Hepatocyte (in vitro differentiated cells): ENCODE measurements around the gene KRT7.

Experiments used
- CTCF ChIP-seq: fragments of 200-600 bp; sonication (generic); IDR thresholded peaks from 2 replicates; pipeline ENCODE4 v1.5.1; 2016; ENCODE audit warnings: antibody characterized with exemption, mild to moderate bottlenecking; ENCODE audit not compliant: poor library complexity
- EZH2 ChIP-seq: fragments of 200-600 bp; sonication (generic); IDR thresholded peaks from 2 replicates; pipeline ENCODE4 v1.6.1; 2016; ENCODE audit warnings: antibody characterized with exemption, mild to moderate bottlenecking, borderline replicate concordance
- EZH2phosphoT487 ChIP-seq: fragments of 200-600 bp; sonication (generic); IDR thresholded peaks from one replicate; pipeline ENCODE4 v1.6.1; 2018; ENCODE audit warnings: antibody characterized with exemption, mild to moderate bottlenecking, low read depth, moderate library complexity; ENCODE audit not compliant: unreplicated experiment, severe bottlenecking

- no peak for TF ChIP-seq CTCF
- no peak for TF ChIP-seq EZH2
- TF ChIP-seq EZH2phosphoT487, result no peak
Measured at GRCh38 chr12:52259657-52260243, 26.7 kb downstream of the KRT7 start.
